Glutamatergic neuron (in vitro differentiated cells): Measurements from ENCODE around the gene AGPAT1. TPM values are rescaled to one million over a fixed set of nuclear protein-coding genes. Genes with fewer than 3 reads are reported as not detected.
"Not testable (repeated sequence)": the region's sequence is repeated elsewhere in the genome, so short reads cannot be mapped to it uniquely, and the experiment has no call there.

Experiments
- DNase-seq: peaks from one replicate; pipeline ENCODE4 v3.0.0; 2022
- H3K27ac Mint-ChIP-seq: one replicate; pipeline ENCODE4 v1.8.0; 2020; ENCODE audit warnings: mild to moderate bottlenecking, mixed read lengths, inconsistent platforms; ENCODE audit not compliant: unreplicated experiment
- H3K27me3 Mint-ChIP-seq: one replicate; pipeline ENCODE4 v1.8.0; 2020; ENCODE audit warnings: mild to moderate bottlenecking, moderate library complexity, mixed read lengths, inconsistent platforms; ENCODE audit not compliant: unreplicated experiment
- H3K36me3 Mint-ChIP-seq: one replicate; pipeline ENCODE4 v1.8.0; 2020; ENCODE audit warnings: mild to moderate bottlenecking, mixed read lengths, inconsistent platforms; ENCODE audit not compliant: unreplicated experiment
- H3K4me1 Mint-ChIP-seq: one replicate; pipeline ENCODE4 v1.8.0; 2020; ENCODE audit warnings: mild to moderate bottlenecking, low read depth, mixed read lengths, inconsistent platforms; ENCODE audit not compliant: unreplicated experiment
- H3K4me3 Mint-ChIP-seq: one replicate; pipeline ENCODE4 v1.8.0; 2020; ENCODE audit warnings: mild to moderate bottlenecking, mixed read lengths, inconsistent platforms; ENCODE audit not compliant: unreplicated experiment
- H3K9me3 Mint-ChIP-seq: one replicate; pipeline ENCODE4 v1.8.0; 2020; ENCODE audit warnings: mild to moderate bottlenecking, moderate library complexity, mixed read lengths, inconsistent platforms; ENCODE audit not compliant: unreplicated experiment
- CTCF ChIP-seq: fragments of 200-600 bp; sonication (generic); IDR thresholded peaks from one replicate; pipeline ENCODE4 v1.5.0; 2021; ENCODE audit not compliant: partially characterized antibody, unreplicated experiment
- total RNA-seq: library from RNA; stranded (reverse); fragmentation: NEBNext Ultra II Directional; extraction: Animal tissue kit (Norgen Biotek cat#: 25700); gene quantifications from one replicate; pipeline ENCODE4 v1.2.1, GENCODE V29; 2021; ENCODE audit not compliant: unreplicated experiment

Gene AGPAT1
- total RNA-seq, 1 donor from 2014 or later: 136 TPM

DNA sequence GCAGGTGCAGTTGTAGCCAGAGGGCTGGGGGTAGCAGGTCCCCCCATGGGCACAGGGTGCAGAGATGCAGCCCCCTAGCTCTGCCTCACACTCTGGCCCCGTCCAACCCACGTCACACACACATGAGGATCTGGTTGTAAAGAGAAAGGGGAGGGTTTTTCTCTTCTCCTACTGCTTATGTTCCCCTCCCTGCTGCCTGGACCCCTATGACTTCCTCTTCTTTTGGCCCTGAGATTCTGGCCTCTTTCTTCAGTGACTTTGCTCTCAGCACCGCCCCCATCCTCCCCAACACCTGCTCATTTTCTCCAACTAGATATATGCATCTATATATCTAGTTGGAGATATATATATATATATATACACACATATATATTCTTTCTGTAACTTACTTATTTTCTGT lies 38.2 kb upstream of the AGPAT1 start:
- no peak for DNase-seq
- H3K4me1 Mint-ChIP-seq: no peaks in the 10 kb centered on the region
- H3K4me3 Mint-ChIP-seq: no peak overlapping the region
- no peak for TF ChIP-seq CTCF
- H3K27ac Mint-ChIP-seq: no peak overlapping the region
- peaks cover 3% of the 10 kb centered on the region for H3K36me3 Mint-ChIP-seq
- peaks cover 2% of the 10 kb centered on the region for H3K9me3 Mint-ChIP-seq
- H3K27me3 Mint-ChIP-seq: peaks cover 8% of the 10 kb centered on the region

DNA sequence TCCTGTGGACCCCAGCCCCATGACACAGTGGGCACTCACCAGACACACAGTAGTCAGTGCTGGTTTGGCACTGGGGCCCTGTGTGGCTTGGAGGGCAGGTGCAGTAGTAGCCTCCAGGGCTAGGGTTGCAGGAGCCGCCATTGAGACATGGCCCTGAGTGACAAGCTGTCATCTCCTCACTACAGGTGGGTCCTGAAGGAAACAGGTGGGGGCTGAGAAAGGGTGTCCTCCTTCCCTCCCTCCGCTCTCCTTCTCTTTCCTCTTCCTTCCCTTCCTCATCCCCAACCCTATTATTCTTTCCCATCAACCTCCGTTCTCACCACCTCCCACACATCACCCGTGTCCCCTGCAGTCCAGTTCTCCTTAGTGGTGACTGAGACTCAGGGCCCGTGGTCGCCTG lies 37.8 kb upstream of the AGPAT1 start:
- no peak overlapping the region for H3K4me3 Mint-ChIP-seq
- H3K9me3 Mint-ChIP-seq: no peaks in the 10 kb centered on the region
- no peak for TF ChIP-seq CTCF
- H3K36me3 Mint-ChIP-seq: peaks cover 3% of the 10 kb centered on the region
- H3K27ac Mint-ChIP-seq: no peak overlapping the region
- peaks cover 8% of the 10 kb centered on the region for H3K27me3 Mint-ChIP-seq
- no peak for DNase-seq
- no peaks in the 10 kb centered on the region for H3K4me1 Mint-ChIP-seq

- Mint-ChIP-seq H3K4me3 (no peak overlapping the region), H3K9me3 (no peaks in the 10 kb centered on the region), H3K4me1 (no peaks in the 10 kb centered on the region), H3K36me3 (no peaks in the 10 kb centered on the region), H3K27me3 (peaks cover 8% of the 10 kb centered on the region), H3K27ac (no peak overlapping the region)
- no peak for DNase-seq
- TF ChIP-seq CTCF: no peak
Measured at GRCh38 chr6:32212076-32212760, 36.3 kb upstream of the AGPAT1 start.

GRCh38 chr6:32211432-32211831 lies 35.5 kb upstream of the AGPAT1 start:
- not testable (repeated sequence) for H3K4me1 Mint-ChIP-seq, H3K27ac Mint-ChIP-seq, DNase-seq, H3K9me3 Mint-ChIP-seq, H3K36me3 Mint-ChIP-seq, H3K4me3 Mint-ChIP-seq, H3K27me3 Mint-ChIP-seq

DNA sequence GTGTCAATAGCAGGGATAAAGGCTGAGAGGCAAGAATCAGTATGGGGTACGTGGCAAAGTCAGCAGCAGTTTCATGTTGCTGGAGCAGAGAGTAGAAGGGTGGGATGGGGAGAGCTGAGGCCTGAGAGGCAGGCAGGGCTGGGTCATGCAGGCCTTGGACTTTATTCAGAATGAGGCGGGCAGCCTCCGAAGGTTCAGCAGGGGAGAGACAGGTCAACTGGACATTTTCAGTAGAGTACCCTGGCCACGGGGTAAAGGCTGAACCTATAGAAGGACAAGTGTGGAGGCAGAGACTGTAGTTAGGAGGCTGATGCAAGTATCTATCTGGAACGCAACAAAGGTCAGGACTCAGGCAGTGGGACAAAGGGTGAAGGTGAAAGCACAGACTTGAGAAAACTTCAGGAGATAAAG lies 34.3 kb upstream of the AGPAT1 start:
- TF ChIP-seq CTCF: no peak
- DNase-seq: no peak
- Mint-ChIP-seq H3K9me3 (peaks cover 3% of the 10 kb centered on the region), H3K4me1 (no peaks in the 10 kb centered on the region), H3K36me3 (no peaks in the 10 kb centered on the region), H3K27me3 (peaks cover 7% of the 10 kb centered on the region), H3K4me3 (no peak overlapping the region), H3K27ac (no peak overlapping the region)

DNA sequence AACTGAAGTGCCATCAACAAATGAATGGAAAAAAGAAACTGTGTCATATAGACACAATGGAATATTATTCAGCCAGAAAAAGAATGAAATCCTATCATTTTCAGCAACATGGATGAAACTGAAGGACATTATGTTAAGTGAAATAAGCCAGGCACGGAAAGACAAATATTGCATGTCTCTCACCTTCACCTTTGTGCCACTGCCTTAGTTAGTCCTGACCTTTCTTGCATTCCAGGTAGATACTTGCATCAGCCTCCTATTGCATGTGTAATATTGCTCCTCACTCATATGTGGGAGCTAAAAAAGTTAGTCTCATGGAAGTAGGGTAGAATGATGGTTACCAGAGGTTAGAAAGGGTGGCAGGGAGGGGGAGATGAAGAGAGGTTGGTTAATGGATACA lies 33.1 kb upstream of the AGPAT1 start:
- Mint-ChIP-seq H3K9me3 (peaks cover 5% of the 10 kb centered on the region), H3K27ac (no peak overlapping the region), H3K4me3 (no peak overlapping the region), H3K4me1 (no peaks in the 10 kb centered on the region), H3K36me3 (no peaks in the 10 kb centered on the region), H3K27me3 (peaks cover 7% of the 10 kb centered on the region)
- no peak for DNase-seq
- no peak for TF ChIP-seq CTCF
